KMS-11 (cell line): ENCODE data around the gene CLTC.
A peak's percentile ranks its signal among the peaks of the same experiment; 100 is the strongest.

ENCODE experiments used
- H2AFZ ChIP-seq: fragments of 200-600 bp; sonication (generic); 2 replicates; pipeline ENCODE4 v1.6.1; 2016; ENCODE audit warnings: antibody characterized with exemption, mixed run types, low read depth
- H3K27ac ChIP-seq: fragments of 200-600 bp; sonication (generic); 2 replicates; pipeline ENCODE4 v1.6.1; 2016; ENCODE audit warnings: mild to moderate bottlenecking, mixed run types
- H3K27me3 ChIP-seq: fragments of 200-600 bp; sonication (generic); 2 replicates; pipeline ENCODE4 v1.6.1; 2017; ENCODE audit warnings: mild to moderate bottlenecking, low read depth, mixed run types, moderate library complexity; ENCODE audit not compliant: insufficient read depth
- H3K36me3 ChIP-seq: fragments of 200-600 bp; sonication (generic); 2 replicates; pipeline ENCODE4 v1.6.1; 2017; ENCODE audit warnings: mild to moderate bottlenecking, mixed run types; ENCODE audit not compliant: insufficient read depth
- H3K4me1 ChIP-seq: fragments of 200-600 bp; sonication (generic); 2 replicates; pipeline ENCODE4 v1.6.1; 2016; ENCODE audit warnings: mild to moderate bottlenecking, low read depth, mixed run types; ENCODE audit not compliant: poor library complexity, severe bottlenecking
- H3K4me2 ChIP-seq: fragments of 200-600 bp; sonication (generic); 2 replicates; pipeline ENCODE4 v1.7.0; 2016; ENCODE audit warnings: mild to moderate bottlenecking, mixed run types
- H3K4me3 ChIP-seq: fragments of 200-600 bp; sonication (generic); IDR thresholded peaks from 2 replicates; pipeline ENCODE4 v1.6.1; 2017; ENCODE audit warnings: low read depth, low read length, mixed read lengths; ENCODE audit not compliant: insufficient read depth
- H3K79me2 ChIP-seq: fragments of 200-600 bp; sonication (generic); 2 replicates; pipeline ENCODE4 v1.6.1; 2016; ENCODE audit warnings: low read depth, mixed run types; ENCODE audit not compliant: insufficient read depth
- H3K9ac ChIP-seq: fragments of 200-600 bp; sonication (generic); 2 replicates; pipeline ENCODE4 v1.6.1; 2016; ENCODE audit warnings: mild to moderate bottlenecking, mixed run types
- H4K20me1 ChIP-seq: fragments of 200-600 bp; sonication (generic); 2 replicates; pipeline ENCODE4 v1.6.1; 2016; ENCODE audit warnings: mild to moderate bottlenecking, mixed run types; ENCODE audit not compliant: insufficient read depth
- CTCF ChIP-seq: fragments of 200-600 bp; sonication (generic); conservative IDR thresholded peaks from 2 replicates; pipeline ENCODE4 v1.6.1; 2017; ENCODE audit warnings: low read depth, mild to moderate bottlenecking, antibody characterized with exemption, low read length, moderate library complexity, mixed read lengths

Gene CLTC

GRCh38 chr17:59641799-59642484 is 22.2 kb downstream of the CLTC start:
- peaks cover 54% of the 10 kb centered on the region for H4K20me1 ChIP-seq
- peak overlapping the region; percentile 84 for H3K4me2 ChIP-seq
- no peak overlapping the region for H3K4me3 ChIP-seq

GRCh38 chr17:59642565-59642964 is 22.9 kb downstream of the CLTC start:
- Histone ChIP-seq H3K4me2 (peak overlapping the region; percentile 84), H3K27me3 (no peaks in the 10 kb centered on the region), H3K27ac (peak overlapping the region; percentile 46; the same call in 1 of the 2 replicates), H2AFZ (no peak overlapping the region), H3K4me3 (no peak overlapping the region), H3K36me3 (peaks cover under 1% of the 10 kb centered on the region; the same call in 1 of the 2 replicates), H3K9ac (no peak overlapping the region), H3K4me1 (peaks cover 56% of the 10 kb centered on the region), H4K20me1 (peaks cover 59% of the 10 kb centered on the region), H3K79me2 (peaks cover 94% of the 10 kb centered on the region)
- no peak for TF ChIP-seq CTCF

More at GRCh38 chr17:59641799-59642484, 22.2 kb downstream of the CLTC start:
- no peak overlapping the region; the same call in 1 of the 2 replicates for H3K9ac ChIP-seq
- H3K36me3 ChIP-seq = no peaks in the 10 kb centered on the region
- TF ChIP-seq CTCF = no peak
- H2AFZ ChIP-seq = no peak overlapping the region
- peak overlapping the region; percentile 46; the same call in 1 of the 2 replicates for H3K27ac ChIP-seq
- peaks cover 61% of the 10 kb centered on the region for H3K4me1 ChIP-seq
- H3K27me3 ChIP-seq = no peaks in the 10 kb centered on the region
- peaks cover 92% of the 10 kb centered on the region for H3K79me2 ChIP-seq

GRCh38 chr17:59643159-59644140 is 23.8 kb downstream of the CLTC start:
- Histone ChIP-seq H4K20me1 (peaks cover 58% of the 10 kb centered on the region), H3K36me3 (peaks cover 9% of the 10 kb centered on the region; the same call in 1 of the 2 replicates), H3K4me1 (peaks cover 50% of the 10 kb centered on the region), H3K4me3 (no peak overlapping the region), H3K27me3 (no peaks in the 10 kb centered on the region), H3K4me2 (peak overlapping the region; percentile 84; the same call in 1 of the 2 replicates), H3K27ac (no peak overlapping the region), H3K9ac (no peak overlapping the region), H3K79me2 (peaks cover 94% of the 10 kb centered on the region), H2AFZ (no peak overlapping the region)
- TF ChIP-seq CTCF = no peak

GRCh38 chr17:59647288-59647687 is 27.6 kb downstream of the CLTC start:
- TF ChIP-seq CTCF = no peak
- Histone ChIP-seq H3K4me3 (no peak overlapping the region), H3K4me2 (no peak overlapping the region), H4K20me1 (peaks cover 27% of the 10 kb centered on the region), H3K27me3 (no peaks in the 10 kb centered on the region), H3K27ac (no peak overlapping the region), H3K79me2 (peaks cover 81% of the 10 kb centered on the region), H2AFZ (no peak overlapping the region), H3K4me1 (peaks cover 14% of the 10 kb centered on the region), H3K36me3 (peaks cover 19% of the 10 kb centered on the region; the same call in 1 of the 2 replicates), H3K9ac (no peak overlapping the region)
